NCI-H2196 (cell line): ENCODE results near the gene CHKB.

ENCODE experiments used
- DNase-seq: peaks from one replicate; lab custom pipeline; 2025; ENCODE audit not compliant: unreplicated experiment; lab: John Stamatoyannopoulos, UW

CHKB gene

DNA sequence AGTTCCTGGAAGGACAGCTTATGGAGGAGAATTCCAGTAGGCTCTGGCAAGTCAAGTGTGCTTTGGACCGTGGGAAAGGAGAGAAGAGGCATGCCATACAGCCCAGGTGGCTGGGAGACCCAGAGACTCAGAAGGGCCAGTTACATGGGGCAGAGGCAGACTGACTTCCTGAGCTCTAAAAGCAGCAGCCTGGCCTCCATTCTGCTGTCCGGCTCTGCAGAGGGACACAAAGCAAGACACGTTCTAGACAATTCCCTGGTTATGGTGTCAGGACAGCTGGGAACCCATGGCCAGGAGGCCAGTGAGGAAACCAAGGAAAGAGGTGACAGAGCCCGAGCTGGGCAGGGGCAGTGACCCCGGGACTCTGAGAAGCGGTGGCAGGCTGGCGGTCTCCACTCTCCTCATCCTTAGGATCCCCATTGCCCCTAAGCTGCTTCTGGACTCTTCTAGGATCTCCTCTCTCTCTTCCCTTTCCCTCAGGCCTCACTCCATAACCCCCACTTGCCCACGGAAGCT, 7.2 kb downstream of the CHKB start:
- DNase-seq = no peak

DNA sequence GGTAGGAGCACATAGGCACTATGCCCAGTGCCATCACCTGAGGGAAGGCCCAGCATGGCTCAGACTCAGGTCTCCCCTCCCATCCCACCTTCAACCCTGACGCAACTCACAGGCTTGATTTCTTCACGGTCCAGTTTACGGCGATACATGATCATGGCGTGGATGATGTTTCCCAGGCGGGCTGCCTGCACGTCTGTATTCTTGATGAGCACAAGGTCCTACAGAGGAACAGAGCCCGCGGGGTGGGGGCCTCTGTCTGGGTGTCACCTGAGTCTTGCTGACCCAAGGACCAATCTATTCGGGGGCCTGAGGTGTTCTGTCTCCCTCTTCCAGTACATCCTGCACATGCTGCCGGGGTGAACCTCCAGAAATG, 8.3 kb downstream of the CHKB start:
- DNase-seq = no peak

- no peak for DNase-seq
Measured at GRCh38 chr22:50573491-50574382, 8.9 kb downstream of the CHKB start.

DNA sequence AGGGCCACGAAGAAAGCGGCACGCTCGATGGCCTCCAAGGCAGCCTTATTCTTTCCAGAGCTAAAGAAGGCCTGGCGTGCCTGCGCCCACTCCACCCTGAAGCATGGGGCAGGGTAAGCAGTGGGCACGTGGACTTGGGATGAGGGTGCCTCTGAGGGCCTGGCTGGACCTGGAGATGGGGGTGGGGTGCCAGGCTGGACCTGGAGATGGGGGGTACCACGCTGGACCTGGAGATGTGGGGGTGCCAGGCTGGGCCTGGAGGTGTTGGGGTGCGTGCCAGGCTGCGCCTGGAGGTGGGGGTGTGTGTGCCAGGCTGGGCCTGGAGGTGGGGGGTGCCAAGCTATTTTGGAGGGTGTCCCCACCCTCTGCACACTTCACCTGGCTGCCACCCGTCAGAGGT, 9.7 kb downstream of the CHKB start:
- DNase-seq = no peak

DNA sequence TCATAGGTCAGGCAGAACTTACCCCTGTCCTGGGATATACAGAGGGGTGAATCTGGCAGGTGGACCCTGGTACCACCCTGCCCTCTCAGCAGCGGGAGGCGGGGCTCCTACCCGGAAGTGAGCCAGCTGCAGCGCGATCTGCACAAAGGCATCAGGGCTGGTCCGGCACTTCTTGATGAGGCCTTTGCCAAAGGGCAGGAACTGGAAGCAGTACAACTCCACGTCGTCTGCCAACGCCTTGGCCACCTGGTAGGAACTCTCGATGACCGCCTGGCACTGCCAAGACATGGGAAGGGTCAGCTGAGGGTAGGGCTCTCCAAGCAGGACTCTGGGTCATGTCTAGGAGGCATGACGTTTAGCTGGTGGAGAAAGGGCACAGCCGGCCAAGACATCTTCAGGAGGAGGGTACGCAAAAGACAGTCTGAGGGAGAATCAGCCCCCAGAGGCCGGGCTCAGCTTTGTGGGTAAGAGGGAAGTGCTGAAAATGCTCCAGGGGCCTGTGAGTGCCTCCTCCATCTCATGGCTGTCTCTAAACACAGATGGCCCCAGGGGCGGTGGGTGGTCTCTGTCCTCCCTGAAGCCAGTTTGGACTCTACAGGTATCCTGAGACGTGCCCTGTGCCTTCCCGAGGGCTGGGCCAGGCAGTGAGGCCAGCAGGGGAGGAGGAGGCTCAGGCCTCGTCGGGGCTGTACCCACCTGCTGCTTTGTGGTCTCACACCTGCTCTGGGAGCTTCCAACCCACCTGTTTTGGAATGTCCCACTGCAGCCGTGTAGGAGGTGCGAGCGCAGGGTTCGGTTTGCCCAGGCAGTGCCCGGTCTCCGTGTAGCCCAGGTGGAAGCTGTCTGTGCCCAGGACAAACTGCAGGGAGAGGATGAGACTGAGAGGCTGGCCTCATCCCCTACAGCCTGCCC, 11.1 kb downstream of the CHKB start:
- DNase-seq = no peak

GRCh38 chr22:50570861-50571260, 11.8 kb downstream of the CHKB start:
- no peak for DNase-seq

DNA sequence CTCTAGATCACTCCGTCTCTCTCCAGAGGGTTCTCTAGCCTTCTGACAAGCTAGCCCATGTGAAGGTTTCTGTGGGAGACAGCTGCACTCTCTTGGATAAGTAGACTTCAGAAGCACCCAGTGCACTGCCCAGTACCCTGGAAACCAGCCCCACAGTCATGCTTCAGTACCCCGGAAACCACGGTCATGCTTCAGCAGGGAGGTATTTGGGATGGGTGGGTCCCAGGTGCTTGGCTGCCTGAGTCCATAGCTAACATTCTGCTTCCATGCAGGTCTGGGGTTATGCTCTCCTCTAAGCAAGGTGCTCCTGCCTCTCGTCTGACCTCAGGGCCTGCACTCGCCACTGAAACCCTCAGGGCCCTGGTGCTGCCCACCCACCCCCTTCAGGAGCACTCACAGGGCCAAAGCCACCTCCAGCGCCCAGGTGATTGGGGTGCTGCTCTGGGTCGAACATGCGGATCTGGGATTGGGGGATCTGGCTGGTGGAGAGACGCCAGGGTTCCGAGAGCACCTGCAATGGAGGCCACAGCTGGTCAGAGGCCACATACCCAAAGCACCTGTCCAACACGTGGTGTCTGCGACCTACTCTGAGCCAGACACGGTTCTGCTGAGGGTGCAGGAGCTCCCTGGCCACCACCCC, 12.6 kb downstream of the CHKB start:
- no peak for DNase-seq

- no peak for DNase-seq
Measured at GRCh38 chr22:50569041-50569459, 13.6 kb downstream of the CHKB start.

GRCh38 chr22:50568626-50569025, 14.0 kb downstream of the CHKB start:
- no peak for DNase-seq

DNA sequence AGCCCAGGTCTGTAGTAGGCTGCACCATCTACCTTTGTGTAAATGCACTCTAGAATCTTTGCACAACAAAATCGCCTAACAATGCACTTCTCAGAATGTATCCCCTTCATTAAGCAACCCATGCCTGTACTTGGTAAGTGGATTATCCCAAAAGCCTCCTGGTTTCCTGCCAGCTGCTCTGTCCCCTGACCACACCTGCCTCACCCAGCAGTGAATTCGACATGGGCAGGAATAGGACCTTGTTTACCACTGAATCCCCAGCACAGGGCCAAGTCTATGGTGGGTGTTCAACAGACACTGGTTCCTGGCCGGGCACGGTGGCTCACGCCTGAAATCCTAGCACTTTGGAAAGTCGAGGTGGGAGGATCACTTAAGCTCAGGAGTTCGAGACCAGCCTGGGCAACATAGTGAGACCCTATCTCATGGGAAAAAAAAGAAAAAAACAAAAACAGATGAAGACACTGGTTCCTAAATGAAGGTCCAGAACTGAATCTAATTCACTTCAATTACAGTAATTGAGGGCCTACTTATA, 14.9 kb downstream of the CHKB start:
- DNase-seq = no peak

DNA sequence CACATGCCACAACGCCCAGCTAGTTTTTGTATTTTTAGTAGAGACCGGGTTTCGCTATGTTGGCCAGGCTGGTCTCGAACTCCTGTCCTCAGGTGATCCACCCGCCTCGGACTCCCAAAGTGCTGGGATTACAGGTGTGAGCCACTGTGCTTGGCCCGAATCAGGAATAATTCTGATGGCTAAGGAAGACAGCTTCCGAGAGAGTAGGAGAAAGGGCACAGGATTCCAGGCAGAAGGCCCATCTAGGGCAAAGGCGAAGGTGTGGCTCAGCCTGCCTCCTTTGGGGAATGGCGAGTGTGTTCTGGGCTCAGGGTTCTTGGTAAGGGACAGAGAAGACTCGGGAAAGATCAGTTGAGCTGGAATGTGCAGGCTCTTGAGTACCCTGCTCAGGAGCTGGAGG, 18.4 kb downstream of the CHKB start:
- no peak for DNase-seq

DNA sequence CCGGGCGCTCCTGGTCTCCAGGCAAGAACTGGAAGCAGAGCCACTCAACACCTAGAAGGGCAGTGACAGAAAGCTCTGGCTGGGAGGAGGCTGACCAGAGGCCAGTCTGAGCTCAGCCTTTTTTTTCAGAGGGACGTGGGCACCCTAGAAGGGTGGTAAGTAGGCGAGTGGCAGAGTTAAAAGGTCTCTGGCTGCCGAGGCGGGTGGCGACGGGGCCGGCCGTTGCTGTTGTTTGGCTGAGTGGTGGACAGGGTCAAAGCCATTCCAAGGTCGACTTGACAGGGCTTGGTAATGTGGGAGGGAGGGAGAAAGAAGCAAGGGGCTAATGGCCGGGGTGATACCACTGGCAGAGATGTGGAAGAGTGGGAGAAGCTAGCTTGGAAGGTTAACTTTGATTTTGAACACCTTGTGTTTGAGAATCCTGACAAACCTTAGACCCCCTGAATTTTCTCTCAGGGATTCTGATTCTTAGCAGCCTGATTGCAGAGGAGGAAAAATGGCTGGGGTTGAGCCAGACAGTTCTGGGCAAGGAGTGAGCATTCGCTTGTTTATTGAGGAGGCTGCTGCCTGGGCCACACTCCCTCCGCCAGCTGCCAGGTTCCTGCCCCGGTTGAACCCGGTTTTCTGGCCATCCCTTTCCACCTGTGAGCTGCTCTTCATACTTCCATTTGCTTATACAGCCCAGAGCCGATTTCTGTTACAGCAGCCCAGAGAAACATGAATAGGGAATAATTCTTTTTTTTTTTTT, 19.1 kb downstream of the CHKB start:
- DNase-seq = no peak

DNA sequence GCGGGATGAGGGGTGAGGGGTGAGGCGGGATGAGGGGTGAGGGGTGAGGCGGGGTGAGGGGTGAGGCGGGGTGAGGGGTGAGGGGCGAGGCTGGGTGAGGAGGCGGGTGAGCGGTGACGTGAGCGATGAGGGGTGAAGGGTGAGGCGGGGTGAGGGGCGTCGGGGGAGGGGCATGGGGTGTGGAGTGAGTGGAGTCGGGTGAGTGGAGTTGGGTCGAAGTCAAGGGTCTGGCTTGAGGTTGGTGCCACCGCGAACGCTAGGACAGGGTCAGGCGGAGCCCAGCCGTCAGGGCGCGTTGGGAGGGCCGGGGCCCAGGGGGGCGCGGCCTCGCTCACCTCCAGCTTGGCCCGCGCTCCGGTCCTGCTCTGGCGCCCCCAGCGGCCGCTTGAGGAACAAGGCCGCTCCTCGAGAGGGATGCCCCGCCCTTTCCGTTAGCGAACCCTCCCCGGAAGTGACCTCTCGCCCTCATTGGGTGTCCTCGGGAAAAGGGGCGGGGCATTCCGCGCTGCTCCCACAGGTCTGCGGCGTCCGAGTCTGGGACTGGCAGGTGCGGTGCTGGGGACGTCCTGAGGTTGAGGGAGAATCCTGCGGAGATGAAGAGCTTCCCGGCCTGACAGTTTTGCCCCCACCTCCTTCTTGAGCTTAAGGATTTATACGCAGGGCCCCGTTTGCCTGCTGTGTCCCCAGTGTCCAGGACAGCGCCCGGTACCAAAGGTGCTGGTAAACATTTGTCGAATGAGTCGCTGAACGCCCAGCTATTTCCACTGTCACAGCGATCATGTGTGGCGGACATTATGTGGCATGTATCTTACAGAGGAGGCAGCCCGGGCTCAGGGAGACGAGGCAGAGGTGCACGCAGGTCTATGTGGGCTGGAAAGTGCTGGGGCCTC, 19.9 kb downstream of the CHKB start, which contains the start of gene SYCE3:
Gene SYCE3 (minus strand): TSS at position 397 of the 890 bp plus-strand sequence. CDS start 6,514 bp downstream, outside the sequence.
- DNase-seq = peak; percentile 89

DNA sequence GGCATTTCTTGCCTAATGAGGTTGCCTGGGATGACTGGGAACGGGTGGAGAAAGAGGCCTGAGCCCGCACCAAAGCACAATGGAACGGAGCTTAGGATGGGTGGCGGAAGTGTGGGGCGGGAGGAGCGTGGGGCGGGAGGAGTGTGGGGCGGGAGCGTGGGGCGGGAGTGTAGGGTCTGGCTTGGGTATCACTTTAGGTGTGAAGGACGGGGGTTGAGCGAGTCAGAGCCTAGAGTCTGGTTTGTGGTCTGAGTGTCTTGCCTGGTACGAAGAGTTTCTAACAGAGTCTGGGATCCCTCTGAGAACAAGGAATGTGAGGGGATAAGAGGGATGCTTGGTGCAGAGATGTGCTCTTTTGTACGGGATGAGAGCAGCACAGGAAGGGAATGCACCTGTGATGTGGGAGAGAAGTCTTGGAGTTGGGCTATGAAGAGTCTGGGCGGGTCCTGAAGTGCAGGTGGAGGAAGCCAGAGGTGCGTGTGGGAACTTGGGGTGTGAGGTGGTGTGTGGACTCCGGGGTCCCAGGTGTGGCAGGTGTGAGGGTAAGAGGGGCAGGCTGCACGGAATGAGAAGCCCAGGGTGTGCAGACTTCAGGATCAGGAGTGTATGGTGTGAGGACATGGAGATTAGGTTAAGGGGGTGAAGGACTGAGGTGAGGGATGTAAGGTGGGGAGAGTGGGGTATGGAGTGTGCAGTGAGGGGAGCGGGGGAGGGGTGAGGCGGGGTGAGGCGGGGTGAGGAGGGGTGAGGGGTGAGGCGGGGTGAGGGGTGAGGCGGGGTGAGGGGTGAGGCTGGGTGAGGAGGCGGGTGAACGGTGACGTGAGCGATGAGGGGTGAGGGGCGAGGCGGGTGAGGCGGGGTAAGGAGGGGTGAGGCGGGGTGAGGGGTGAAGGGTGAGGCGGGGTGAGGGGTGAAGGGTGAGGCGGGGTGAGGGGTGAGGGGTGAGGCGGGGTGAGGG, 21.0 kb downstream of the CHKB start:
- DNase-seq = no peak

- DNase-seq = no peak
Measured at GRCh38 chr22:50560034-50560433, 22.6 kb downstream of the CHKB start.

DNA sequence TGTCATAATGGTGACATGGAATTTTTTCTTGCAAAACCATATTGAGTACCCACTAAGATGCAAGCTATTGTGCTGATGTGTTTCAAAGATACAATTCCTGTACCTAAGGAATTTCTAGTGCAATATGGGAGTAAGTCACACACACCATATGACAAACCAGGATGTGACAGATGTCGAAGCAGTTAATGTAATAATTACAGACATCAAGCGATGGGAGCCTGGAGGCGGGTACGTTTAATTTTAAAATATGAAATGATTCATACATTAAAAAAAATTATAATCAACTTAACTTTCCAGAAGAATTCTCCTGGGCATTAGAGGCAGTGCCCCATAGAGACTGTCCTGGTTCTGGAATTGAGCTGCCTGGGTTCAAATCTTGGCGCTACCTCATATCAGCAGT, 25.9 kb downstream of the CHKB start:
- no peak for DNase-seq

DNA sequence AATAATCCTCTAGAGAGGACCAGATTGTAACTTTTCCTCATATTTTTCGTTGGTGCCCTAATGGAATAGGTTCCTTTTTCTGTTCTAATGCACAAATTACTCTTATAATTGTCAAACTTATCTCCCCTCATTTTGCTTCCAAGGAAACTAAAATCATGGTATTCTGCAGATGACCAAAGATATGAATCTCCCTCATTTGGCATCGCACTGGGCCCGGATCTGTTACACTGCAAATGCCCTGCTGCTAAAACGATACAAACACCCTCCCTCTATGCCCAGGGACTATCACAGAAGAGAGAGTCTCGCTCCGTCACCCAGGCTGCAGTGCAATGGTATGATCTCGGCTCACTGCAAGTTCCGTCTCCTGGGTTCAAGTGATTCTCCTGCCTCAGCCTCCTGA, 29.3 kb downstream of the CHKB start:
- no peak for DNase-seq

DNA sequence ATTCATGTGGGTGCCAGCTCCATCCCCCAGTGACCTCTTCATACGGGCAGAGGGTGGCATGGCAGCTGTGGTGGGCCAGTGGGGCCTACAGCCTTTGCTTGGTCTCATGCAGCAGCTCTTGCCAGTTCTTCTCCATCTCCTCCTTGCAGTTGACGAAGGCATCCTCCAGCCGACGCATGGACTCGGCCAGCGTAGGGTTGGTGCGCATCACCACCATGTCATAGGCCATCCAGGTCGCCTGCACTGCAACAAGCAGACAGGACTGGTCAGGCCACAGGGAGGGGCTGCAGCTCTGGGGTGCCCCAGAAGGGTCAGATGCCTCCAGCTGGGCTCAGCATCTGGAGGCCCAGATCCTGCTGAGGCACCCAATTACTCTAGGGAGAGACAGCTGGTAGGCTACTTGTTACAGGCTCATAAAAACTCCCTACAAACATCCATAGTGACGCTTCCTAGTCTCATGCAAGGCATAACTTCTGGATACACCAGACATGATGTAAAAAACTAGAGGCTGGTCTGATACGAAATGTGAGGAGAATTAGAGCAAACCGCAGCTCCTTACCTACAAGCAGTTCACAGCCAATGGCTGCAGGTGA, 31.4 kb downstream of the CHKB start:
- no peak for DNase-seq
